Mucosa of stomach (tissue), 1 donor: ENCODE data around the gene LRPAP1.
"Not testable (repeated sequence)": the region's sequence is repeated elsewhere in the genome, so short reads cannot be mapped to it uniquely, and the experiment has no call there.

Experiments used
- H3K27me3 ChIP-seq: one replicate; pipeline ENCODE4 v1.7.0; 2013; ENCODE audit warnings: mild to moderate bottlenecking, low read length; ENCODE audit not compliant: control insufficient read depth, insufficient read depth
- H3K36me3 ChIP-seq: one replicate; pipeline ENCODE4 v1.7.0; 2013; ENCODE audit warnings: low read length; ENCODE audit not compliant: control insufficient read depth, insufficient read depth
- H3K4me1 ChIP-seq: one replicate; pipeline ENCODE4 v1.7.0; 2013; ENCODE audit warnings: mild to moderate bottlenecking, low read length; ENCODE audit not compliant: control insufficient read depth, insufficient read depth
- H3K4me3 ChIP-seq: one replicate; pipeline ENCODE4 v1.7.0; 2013; ENCODE audit warnings: low read length
- H3K9ac ChIP-seq: one replicate; pipeline ENCODE4 v1.7.0; 2013; ENCODE audit warnings: mild to moderate bottlenecking, low read length, moderate library complexity
- H3K9me3 ChIP-seq: one replicate; pipeline ENCODE4 v1.7.0; 2013; ENCODE audit warnings: mild to moderate bottlenecking, low read length, moderate library complexity; ENCODE audit not compliant: control insufficient read depth
- donor health status: Pancreatic carcinoma.

The LRPAP1 gene

GRCh38 chr4:3531879-3532750 lies at the start of gene LRPAP1:
LRPAP1 (minus strand) TSS chr4:3532422; CDS start chr4:3532412, 10 bp downstream.
- H3K9ac ChIP-seq = peak within 1 kb of the TSS; percentile 85
- no peaks in the 10 kb centered on the region for H3K9me3 ChIP-seq
- H3K4me3 ChIP-seq = peak within 1 kb of the TSS; percentile 69
- peaks cover 6% of the 10 kb centered on the region for H3K36me3 ChIP-seq
- H3K27me3 ChIP-seq = no peaks in the 10 kb centered on the region
- H3K4me1 ChIP-seq = peaks cover 23% of the 10 kb centered on the region

GRCh38 chr4:3581334-3582090 lies 49.3 kb upstream of the LRPAP1 start:
- H3K9me3 ChIP-seq, H3K4me1 ChIP-seq, H3K4me3 ChIP-seq, H3K36me3 ChIP-seq, H3K9ac ChIP-seq, H3K27me3 ChIP-seq: not testable (repeated sequence)

GRCh38 chr4:3580859-3581258 lies 48.6 kb upstream of the LRPAP1 start:
- not testable (repeated sequence) for H3K9ac ChIP-seq, H3K4me1 ChIP-seq, H3K36me3 ChIP-seq, H3K9me3 ChIP-seq, H3K4me3 ChIP-seq, H3K27me3 ChIP-seq

GRCh38 chr4:3578527-3579144 lies 46.4 kb upstream of the LRPAP1 start:
- not testable (repeated sequence) for H3K9me3 ChIP-seq

GRCh38 chr4:3578052-3578451 lies 45.8 kb upstream of the LRPAP1 start:
- H3K4me3 ChIP-seq, H3K4me1 ChIP-seq, H3K27me3 ChIP-seq, H3K9me3 ChIP-seq, H3K36me3 ChIP-seq, H3K9ac ChIP-seq: not testable (repeated sequence)

More at GRCh38 chr4:3578527-3579144, 46.4 kb upstream of the LRPAP1 start:
- H3K36me3 ChIP-seq, H3K9ac ChIP-seq, H3K27me3 ChIP-seq, H3K4me1 ChIP-seq, H3K4me3 ChIP-seq: not testable (repeated sequence)

GRCh38 chr4:3577208-3577892 lies 45.1 kb upstream of the LRPAP1 start:
- not testable (repeated sequence) for H3K27me3 ChIP-seq, H3K9ac ChIP-seq, H3K9me3 ChIP-seq, H3K4me1 ChIP-seq, H3K4me3 ChIP-seq, H3K36me3 ChIP-seq

- H3K4me3 ChIP-seq, H3K27me3 ChIP-seq, H3K4me1 ChIP-seq, H3K9me3 ChIP-seq, H3K9ac ChIP-seq, H3K36me3 ChIP-seq: not testable (repeated sequence)
These were observed 44.4 kb upstream of the LRPAP1 start for GRCh38 chr4:3576533-3577207.

- H3K36me3 ChIP-seq, H3K9ac ChIP-seq, H3K9me3 ChIP-seq, H3K27me3 ChIP-seq, H3K4me1 ChIP-seq, H3K4me3 ChIP-seq: not testable (repeated sequence)
These were observed 43.5 kb upstream of the LRPAP1 start for GRCh38 chr4:3575426-3576369.

- H3K4me3 ChIP-seq, H3K4me1 ChIP-seq, H3K36me3 ChIP-seq, H3K27me3 ChIP-seq, H3K9ac ChIP-seq, H3K9me3 ChIP-seq: not testable (repeated sequence)
These were observed 42.6 kb upstream of the LRPAP1 start for GRCh38 chr4:3574865-3575264.

GRCh38 chr4:3574346-3574745 lies 42.1 kb upstream of the LRPAP1 start:
- H3K9me3 ChIP-seq, H3K4me1 ChIP-seq, H3K36me3 ChIP-seq, H3K4me3 ChIP-seq, H3K9ac ChIP-seq, H3K27me3 ChIP-seq: not testable (repeated sequence)

GRCh38 chr4:3573131-3573530 lies 40.9 kb upstream of the LRPAP1 start:
- H3K4me3 ChIP-seq = no peak overlapping the region
- H3K4me1 ChIP-seq = no peaks in the 10 kb centered on the region
- no peaks in the 10 kb centered on the region for H3K36me3 ChIP-seq
- no peak overlapping the region for H3K9ac ChIP-seq
- H3K27me3 ChIP-seq = no peaks in the 10 kb centered on the region
- no peaks in the 10 kb centered on the region for H3K9me3 ChIP-seq
